HG03432 (cell line): Measurements from ENCODE around the gene HIC1.
A peak's percentile ranks its signal among the peaks of the same experiment; 100 is the strongest.
"Not testable (repeated sequence)": the region's sequence is repeated elsewhere in the genome, so short reads cannot be mapped to it uniquely, and the experiment has no call there.

ENCODE experiments used
- ATAC-seq: cut with Tn5 transposase; IDR thresholded peaks from one replicate; pipeline ENCODE4 v1.9.1; 2021; ENCODE audit warnings: mild to moderate bottlenecking, moderate library complexity; ENCODE audit not compliant: unreplicated experiment

Gene HIC1, protein sequence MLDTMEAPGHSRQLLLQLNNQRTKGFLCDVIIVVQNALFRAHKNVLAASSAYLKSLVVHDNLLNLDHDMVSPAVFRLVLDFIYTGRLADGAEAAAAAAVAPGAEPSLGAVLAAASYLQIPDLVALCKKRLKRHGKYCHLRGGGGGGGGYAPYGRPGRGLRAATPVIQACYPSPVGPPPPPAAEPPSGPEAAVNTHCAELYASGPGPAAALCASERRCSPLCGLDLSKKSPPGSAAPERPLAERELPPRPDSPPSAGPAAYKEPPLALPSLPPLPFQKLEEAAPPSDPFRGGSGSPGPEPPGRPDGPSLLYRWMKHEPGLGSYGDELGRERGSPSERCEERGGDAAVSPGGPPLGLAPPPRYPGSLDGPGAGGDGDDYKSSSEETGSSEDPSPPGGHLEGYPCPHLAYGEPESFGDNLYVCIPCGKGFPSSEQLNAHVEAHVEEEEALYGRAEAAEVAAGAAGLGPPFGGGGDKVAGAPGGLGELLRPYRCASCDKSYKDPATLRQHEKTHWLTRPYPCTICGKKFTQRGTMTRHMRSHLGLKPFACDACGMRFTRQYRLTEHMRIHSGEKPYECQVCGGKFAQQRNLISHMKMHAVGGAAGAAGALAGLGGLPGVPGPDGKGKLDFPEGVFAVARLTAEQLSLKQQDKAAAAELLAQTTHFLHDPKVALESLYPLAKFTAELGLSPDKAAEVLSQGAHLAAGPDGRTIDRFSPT

GRCh38 chr17:2054512-2055291 is at the start of gene HIC1:
Gene HIC1 (plus strand): TSS chr17:2055103. CDS start chr17:2056691, 1,588 bp downstream.
- peak; percentile 39 for ATAC-seq

- no peak for ATAC-seq
Observed at GRCh38 chr17:2008332-2009126, 46.4 kb upstream of the HIC1 start.

DNA sequence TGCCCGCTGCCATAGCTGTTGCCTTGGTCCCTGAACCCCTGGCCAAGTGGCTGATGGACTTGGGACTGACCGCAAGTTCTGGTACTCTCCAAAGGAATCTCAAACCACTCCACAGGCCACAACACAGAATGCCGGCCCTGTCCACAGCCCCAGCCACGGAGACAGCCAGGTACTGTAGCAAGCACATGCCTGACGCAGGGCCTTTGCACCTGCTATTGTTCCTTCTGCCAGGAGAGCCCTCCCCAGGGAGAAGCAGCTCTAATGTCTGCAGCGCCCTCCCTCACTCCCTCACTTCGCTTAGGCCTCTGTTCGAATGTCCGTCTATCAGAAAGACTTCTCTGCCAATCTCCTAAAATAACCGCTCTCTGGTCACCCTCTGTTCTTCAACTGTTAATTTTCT is 45.2 kb upstream of the HIC1 start:
- ATAC-seq: no peak

GRCh38 chr17:2011411-2012371 is 43.2 kb upstream of the HIC1 start:
- no peak for ATAC-seq

DNA sequence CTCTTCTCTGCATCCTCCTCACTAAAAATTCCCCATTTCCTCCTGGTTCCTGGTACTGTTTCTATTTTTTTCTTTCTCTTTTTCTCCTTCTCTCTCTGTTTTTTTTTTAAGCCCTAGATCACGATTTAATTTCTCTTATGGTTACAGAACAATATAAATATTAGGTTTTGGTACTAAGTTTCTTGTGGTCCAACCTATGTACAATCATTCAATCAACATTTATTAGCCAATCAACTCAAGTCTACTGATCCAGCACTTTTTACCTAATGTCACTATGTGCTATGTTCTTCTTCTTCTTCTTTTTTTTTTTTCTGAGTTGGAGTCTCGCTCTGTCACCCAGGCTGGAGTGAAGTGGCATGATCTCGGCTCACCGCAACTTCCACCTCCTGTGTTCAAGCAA is 42.4 kb upstream of the HIC1 start:
- no peak for ATAC-seq

DNA sequence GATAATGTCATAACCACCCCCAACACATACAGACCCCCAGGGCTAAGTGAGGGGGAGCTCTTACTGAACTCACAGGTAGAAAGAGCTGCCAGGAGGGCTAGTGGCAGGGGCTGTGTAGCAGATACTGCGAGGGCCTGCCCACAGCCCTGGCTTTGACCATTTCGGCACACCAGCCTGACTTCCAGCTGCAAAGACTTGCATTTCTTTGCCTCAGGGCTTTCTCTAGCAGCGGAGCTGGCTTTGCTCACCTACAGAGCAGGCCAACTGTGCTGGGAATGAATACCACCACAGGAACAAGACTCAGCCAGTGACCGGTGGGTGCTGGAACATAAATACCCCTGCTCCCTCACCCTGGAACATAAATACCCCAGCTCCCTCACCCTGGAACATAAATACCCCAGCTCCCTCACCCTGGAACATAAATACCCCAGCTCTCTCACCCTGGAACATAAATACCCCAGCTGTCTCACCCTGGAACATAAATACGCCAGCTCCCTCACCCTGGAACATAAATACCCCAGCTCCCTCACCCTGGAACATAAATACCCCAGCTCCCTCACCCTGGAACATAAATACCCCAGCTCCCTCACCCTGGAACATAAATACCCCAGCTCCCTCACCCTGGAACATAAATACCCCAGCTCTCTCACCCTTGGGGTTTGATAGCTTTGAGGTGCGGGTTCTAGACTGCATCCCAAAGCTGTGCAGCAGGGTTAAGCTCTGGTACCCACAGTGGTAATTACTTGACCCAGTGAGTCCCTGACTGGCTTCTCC is 41.5 kb upstream of the HIC1 start:
- not testable (repeated sequence) for ATAC-seq

DNA sequence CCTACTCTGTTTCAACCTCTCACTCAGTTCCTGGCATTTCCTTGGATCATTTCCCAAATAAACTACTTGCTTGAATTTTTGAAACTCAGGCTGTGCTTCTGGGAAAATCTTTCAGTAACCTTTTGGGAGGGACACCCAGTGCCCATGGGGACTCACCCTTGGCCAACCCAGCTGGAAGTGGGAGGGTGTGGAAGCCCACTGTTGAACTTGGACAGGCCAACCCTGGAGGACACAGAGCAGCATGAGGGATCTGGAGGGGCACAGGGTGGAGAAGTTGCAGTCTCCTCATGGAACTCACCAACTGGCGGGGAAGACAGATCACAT is 40.9 kb upstream of the HIC1 start:
- no peak for ATAC-seq

GRCh38 chr17:2015314-2015713 is 39.6 kb upstream of the HIC1 start:
- ATAC-seq: no peak

GRCh38 chr17:2016494-2016893 is 38.4 kb upstream of the HIC1 start:
- no peak for ATAC-seq

DNA sequence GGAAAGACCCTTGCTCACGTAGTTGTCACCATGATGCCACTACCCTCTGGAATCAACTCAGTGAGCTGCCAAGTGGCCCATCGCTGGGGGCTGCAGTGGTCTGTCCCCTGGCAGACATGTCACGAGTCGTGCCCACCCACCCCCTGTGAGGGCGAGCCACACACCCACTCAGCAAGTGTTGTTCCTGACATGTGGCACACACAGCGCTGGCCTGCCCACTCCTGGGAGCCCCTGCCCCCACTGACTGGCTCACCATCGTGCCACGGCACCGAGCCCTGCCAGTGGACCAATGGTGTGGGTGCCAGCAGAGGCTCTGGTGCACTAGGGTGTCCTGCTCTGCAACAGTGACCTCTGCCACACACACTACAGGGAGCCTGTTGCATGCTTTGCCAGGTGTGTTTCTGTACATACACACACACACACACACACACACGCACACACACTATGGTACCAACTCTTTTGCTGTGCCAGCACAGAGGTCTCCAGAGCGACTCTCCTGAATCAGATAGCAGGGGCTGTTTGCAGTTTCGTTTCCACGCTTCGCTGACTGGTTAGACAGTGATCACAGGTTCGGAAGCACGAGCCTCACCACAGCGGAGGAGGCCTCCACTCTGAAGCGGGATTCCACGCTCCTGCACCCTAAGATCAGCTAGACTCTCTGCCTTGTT is 37.5 kb upstream of the HIC1 start:
- ATAC-seq: no peak

DNA sequence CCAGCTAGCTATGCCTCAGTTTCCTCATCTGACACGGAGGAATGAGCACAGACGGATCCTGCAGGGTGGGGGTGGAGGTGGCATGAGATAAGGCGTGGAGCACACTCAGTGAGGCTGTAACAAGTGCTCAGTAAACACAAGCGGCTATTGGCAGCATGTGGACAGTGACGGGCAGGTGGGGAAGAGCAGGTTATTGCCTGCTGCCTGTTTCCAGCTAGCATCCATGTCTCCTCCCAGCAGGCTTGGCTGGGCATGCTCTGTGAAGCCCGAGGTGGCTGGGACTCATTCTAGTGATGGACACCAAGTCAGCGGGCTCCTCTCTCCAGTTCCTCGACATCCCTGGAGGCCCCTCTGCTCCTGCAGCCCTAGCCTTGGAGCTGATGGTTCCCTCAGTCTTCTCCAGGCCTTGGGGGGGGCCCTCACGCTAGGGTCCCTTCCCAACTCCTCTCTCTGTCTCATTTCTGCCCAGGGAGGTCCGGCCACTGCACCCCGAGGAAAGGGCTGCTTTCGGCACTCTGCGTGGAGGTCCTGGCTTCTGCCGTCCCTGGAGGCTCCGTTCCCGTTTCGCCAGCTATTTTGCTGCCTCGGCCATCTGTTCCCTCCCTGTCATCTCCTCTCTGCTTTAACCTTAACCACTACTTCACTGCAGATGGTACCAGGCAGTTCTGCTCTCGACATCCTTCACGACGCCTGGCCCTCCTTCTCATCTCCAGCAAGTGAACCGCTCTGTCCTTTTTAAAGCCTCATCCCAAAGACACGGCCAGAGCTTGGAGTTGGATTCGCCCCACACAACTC is 36.0 kb upstream of the HIC1 start:
- no peak for ATAC-seq

GRCh38 chr17:2019723-2020122 is 35.2 kb upstream of the HIC1 start:
- ATAC-seq: no peak

DNA sequence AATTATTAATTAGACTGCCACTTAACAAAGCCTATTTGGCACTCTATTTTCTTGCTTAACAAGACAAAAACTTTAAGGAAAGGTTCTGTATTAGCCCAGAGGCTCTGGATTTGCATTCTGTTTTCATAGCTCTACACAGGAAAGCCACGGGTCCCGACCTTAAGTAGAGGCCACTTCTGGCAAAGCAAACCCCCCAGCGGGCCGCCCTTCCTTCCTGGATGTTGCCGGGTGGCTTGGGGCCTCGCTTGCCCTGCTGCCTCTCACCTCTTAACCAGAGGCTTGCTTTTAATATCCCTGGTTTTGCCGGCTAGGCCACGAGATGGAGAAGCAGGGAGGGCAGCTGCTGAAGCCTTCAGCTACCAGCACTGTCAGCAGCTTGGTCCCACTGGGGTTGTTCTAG is 34.2 kb upstream of the HIC1 start:
- ATAC-seq: no peak

DNA sequence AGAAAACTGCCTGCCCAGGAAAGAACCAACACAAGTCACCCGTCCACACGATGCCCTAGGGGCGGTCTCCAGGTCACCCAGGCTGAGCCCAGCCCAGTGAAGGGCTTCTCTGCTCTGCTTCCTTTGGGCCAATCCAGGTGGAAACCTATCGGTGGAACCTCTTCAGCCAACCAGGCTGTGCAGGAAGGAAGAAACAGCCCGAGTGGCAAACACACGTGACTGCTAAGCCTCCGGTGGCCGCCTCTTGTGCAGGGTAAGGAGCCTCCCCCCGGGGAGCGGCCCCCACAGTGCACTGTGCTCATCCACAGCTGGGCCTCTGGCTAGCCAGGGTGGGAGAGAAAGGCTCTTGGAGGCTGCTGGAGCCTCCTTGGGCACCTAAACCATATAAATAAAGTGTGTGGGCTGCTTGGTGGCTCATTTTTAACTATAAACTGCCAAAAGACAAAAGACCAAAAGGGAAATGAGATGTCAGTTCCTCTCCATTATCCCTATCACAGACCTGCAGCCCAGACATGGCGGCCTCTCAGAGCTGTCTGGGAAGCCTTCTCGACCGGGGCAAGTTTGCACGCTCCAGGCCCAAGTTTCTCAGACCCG is 32.2 kb upstream of the HIC1 start:
- ATAC-seq: no peak

DNA sequence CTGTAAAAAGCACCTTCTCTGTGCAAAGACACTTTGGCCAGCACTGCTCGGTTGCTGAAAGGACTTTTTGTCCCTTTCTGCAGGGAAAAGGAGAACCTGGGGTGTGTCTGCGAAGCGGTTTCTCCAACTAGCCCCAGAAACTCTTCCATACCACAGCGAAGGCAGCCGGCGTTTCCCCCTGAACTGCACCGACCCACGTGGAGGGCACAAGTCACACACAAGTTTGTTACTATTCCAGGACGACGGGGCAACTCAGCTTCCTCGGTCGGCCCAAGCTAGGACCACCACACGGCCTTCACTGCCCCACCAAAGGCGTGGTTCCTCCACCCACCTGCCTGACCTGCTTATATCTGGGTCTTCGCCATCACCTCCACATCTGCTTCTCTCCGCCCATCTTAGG is 31.6 kb upstream of the HIC1 start:
- no peak for ATAC-seq

DNA sequence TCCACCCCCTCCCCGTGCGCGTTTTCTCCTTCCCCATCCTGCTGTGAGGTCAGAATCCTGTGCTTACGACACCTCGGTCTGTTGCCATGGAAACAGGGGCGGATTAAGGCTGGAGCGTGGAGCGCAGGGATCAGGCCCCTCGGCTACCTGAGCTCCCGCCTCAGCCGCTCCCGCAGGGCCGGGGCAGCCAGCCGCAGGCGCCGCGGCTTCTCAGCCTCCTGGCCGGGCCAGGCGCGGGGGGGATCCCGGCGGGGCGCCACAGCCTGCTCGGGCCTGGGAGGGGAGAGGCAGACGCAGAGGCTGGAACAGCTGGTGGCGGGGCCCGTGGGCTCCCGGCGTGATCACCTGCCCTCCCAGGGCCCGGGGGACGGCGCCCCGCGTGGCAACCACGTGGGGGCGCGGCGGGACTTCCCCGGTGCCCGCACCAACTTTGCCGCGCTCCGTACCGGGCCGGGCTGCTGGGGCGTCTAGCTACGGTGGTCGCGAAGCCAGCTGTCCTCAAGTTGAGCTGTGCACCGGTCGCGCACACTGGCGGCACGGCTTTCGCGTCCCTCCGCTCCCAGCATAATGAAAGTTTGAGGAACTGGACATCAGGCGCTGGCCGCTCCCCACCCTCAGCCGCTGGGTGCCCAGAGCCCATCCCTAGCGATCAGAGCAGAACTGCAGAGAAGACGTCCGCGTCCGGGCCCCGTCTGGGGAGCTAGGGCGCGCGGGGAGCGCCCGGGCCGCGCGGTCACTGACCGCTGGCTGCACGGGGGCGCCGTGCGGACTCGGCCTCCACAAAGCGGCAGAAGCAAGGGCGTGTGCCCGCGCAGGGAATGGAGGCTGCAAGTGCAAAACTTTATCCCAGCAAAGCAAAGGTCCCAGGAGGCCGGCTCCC is 31.0 kb upstream of the HIC1 start:
- no peak for ATAC-seq
